Testis (tissue), 2 donors: ENCODE data around the gene ANGEL2.

Experiments
- CTCF ChIP-seq, 3 experiments: fragments of 450-650 bp in 2 of 3; fragments of 200-600 bp in 1 of 3; sonication (generic) in 1 of 3; IDR thresholded peaks; one replicate each; pipeline ENCODE4 v1.5.1; 2016 to 2019; ENCODE audit warnings: antibody characterized with exemption in 3 of 3, mild to moderate bottlenecking in 2 of 3, moderate library complexity in 1 of 3
- POLR2A ChIP-seq: fragments of 450-650 bp; IDR thresholded peaks from one replicate; pipeline ENCODE4 v1.6.1; 2017; ENCODE audit warnings: antibody characterized with exemption, mild to moderate bottlenecking, moderate library complexity

DNA sequence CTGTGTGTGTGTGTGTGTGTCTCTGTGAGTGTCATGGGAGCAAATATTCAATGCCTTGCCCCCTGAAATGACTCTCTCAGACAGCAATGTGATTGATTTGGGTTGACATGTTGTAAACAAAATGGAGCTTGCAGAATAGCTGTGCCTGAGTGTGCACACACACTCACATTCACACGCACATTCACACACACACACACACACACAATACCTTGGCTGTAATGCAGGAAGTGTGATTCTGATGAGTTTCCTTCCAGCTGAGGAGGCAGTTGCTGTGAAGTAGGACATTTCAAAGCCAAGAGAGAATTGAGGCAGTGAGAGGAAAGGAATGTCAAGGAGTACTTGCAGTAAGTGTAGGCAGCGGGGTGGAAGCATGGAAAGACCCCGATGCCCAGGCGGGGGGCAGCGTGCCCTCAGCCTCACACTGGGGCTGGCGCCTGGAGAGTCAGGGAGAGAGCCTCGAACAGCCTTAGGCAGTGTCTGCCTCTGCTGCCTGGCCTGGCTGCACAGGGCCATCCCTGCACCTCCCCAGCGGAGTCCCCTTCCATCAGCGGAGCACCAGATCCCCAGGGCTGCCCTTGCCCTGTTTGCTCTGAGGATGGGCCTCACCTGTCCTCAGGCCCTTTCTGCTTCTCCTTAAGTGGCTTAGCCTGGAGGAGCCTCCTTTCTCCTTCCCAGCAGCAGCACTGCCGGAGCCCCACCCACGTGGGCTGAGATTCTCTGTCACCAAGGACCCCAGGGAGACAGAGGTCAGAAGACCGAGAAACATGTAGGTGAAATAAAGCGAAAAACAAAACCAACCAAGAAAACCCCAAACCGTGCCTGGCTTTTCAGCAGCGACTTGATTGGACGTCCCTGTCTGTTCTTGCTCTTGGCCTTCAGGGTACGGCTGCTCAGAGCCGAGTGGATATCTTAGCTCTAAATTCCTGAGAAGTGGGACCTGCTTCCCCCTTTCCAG lies 56.1 kb downstream of the ANGEL2 start:
- no peak for TF ChIP-seq CTCF (IDR thresholded peaks at IDR 0.05)
- TF ChIP-seq POLR2A: no peak
